HG03342 (cell line): Measurements from ENCODE around the gene PRRC2B.
A peak's percentile ranks its signal among the peaks of the same experiment; 100 is the strongest.
"Not testable (repeated sequence)": the region's sequence is repeated elsewhere in the genome, so short reads cannot be mapped to it uniquely, and the experiment has no call there.

Source experiments
- ATAC-seq: cut with Tn5 transposase; IDR thresholded peaks from one replicate; pipeline ENCODE4 v1.9.1; 2021; ENCODE audit warnings: mild to moderate bottlenecking, moderate library complexity; ENCODE audit not compliant: unreplicated experiment

The PRRC2B gene

DNA sequence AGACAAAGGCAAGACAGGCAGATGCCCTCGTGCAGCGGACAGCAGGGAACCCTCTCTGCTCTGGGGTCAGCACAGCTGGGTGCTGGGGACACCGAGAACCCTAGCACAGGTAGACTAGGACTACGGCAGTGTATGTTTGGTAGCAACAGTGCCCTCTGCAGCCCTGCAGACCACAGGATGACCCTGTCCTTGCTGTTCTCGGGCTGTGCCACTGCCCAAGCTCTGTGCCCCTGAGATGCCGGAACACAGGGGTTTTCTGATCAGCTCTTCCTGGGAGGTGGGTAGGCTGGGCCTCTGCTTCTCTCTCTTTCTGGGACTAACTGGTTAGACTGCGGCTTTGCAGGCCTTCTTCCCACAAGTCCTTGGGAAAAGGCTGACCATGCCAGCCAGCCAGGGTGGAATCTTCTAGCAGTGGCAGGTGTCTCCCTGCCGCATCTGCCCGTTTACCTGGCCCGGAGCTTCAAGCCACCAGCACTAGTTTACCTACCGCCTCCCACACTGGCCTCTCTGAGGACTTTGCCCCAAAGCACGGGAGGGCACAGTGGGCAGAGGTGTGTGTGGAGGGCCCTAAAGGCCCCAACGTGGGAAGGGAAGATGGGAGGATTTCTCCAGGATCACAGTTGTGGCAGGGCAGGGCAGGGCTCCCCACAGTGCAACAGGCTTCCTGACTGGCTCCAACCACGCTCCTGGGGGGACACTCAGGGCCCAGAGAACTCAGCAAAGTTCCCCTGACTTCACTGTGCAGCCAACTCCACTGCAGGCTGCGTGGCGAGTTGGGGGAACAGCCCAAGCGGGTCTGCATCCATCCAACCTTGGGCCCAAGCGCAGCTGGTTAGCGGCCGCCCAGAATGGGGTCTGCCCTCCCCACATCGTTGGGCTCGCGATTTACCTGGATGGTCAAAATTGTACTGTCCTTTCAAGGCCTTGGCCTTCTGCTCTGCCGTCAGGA lies 136.0 kb downstream of the PRRC2B start:
- no peak for ATAC-seq

DNA sequence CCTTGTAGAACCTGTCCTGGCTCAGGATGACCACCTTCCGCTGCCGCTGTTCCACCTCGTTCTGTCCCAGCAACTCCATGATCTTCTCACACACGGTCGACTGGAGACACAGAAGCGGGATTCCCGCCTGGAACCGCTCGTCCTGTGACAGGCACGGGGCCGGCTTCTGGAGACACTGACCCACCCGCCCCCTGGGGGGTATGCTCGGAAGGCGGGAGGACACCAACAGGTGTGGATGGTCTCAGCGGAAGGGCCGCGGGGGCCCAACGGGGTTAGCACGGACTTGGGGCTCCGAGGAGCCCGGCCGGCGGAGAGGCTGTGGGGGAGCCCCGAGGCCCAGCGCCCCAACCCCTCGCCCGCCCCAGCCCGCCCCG lies 136.6 kb downstream of the PRRC2B start:
- peak; percentile 28 for ATAC-seq

DNA sequence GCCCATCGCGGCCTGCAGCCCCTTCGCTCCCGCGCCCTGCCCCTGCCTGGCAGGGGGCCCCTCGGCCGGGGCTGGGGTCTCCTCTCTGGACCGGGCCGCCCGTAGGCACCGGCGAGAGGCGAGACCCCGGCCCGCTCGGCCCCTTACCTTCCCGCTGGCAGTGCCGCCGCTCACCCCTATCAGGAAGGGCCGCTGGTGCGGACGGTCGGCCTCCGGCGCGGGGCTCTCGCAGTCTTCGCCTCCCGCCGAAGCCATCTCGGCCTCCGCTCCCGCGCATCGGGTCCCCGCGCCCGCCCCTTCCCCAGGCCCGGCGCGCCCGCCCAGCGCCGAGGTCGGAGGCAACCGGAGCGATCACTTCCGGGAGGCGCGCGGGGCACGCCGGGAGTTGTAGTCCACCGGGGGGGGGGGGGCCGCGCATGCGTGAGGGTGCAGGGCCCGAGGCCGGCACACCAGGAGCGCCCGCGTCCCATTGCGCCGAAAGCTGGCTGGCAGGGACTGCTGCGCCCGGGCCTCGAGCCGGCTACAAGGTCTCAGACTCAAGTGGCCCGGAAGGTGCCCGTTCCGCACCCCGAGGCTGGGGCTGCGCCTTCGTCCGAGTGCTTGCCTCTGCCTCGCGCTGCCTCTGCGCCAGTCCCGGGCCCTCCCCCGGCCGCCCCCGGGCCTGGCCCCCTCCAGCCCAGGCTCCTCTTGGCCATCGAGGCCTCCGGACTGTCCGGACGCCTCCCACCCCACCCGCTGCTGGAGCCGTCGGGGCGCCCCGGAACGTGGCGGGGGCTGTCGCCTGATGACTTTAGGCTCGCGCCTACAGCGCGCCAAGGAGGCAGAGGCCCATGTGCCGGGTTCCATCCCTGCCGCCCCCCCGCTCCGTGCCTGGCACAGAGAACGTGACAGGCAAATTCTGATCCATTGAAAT lies 137.3 kb downstream of the PRRC2B start, which contains the start of gene UCK1:
UCK1 (minus strand) TSS at position 344 of the 913 bp plus-strand sequence; CDS start at position 255, 89 bp downstream.
- ATAC-seq, result peak; percentile 79

DNA sequence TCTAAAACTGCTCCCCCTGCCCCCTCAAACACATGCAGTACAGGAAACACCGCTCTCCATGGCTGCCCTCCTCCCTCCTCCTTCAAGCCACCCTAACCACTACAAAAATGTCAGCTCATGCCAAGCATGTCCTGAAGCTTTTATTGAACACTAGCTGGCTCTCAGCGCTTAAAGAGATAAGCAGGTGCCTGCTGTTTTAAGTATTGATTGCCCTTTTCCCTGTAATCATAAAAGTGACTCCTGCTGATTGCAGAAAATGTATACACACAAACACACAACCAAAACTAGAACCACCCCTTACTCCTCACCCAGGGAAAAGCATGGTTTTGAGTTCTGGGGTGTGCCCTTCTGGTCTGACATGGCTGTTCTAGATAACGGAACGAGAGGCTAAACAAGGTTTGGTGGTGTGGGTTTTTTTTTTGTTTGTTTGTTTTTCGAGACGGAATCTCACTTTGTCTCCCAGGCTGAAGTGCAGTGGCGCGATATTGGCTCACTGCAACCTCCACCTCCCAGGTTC lies 140.9 kb downstream of the PRRC2B start:
- no peak for ATAC-seq

DNA sequence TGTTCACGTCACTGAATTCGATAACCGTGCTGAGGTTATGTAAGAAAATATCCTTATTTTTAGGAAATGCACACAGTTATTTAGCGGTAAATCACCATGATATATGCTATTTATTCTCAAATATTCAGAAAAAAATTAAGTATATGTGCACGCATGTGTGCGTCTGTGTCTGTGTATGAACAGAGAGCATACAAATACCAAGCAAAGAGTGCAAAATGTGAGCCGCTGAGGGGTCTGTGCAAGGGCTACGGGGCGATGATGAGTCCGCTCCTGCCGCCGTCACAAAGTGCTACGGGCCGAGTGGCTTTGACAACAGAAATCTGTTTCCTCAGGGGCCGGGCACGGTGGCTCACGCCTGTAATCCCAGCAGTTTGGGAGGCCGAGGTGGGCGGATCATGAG lies 144.1 kb downstream of the PRRC2B start:
- ATAC-seq, result no peak

DNA sequence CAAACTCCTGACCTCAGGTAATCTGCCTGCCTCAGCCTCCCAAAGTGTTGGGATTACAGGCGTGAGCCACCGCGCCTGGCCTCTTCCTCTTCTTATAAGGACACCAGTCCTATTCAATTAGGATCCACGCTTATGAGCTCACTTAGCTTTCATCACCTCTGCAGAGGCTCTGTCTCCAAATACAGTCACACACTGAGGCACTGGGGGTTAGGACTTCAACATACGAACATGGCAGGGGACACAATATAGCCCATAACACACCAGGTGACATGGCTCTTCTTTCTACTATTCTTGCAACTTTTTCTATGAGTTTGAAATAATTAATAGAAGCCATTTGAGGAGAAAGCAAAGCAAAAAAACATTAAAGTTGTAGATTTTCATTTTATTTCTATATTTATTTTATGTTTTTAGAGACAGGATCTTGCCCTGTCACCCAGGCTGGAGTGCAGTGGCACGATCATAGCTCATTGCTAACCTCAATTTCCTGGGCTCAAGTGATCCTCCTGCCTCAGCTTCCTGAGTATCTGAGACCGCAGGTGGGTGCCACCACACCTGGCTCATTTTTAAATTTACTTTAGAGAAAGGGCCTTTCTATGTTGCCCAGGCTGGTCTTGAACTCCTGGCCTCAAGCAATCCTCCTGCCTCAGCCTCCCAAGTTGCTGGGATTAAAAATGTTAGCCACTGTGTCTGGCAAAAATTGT lies 145.5 kb downstream of the PRRC2B start:
- ATAC-seq, result no peak

DNA sequence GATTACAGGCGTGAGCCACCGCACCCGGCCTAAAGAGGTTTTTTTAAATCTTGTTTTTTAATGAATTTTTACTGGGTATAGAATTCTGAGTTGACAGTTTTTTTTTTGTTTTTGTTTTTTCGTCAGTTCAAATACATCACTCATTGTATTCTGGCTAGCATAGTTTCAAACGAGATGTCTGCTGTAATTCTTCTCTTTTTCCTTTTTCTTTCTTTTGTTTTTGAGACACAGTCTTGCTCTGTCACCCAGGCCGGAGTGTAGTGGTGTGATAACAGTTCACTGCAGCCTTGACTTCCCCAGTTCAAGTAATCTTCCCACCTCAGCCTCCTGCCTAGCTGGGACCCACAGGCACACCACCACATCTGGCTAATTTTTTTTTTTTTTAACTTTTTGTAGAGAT lies 149.3 kb downstream of the PRRC2B start:
- ATAC-seq, result no peak

DNA sequence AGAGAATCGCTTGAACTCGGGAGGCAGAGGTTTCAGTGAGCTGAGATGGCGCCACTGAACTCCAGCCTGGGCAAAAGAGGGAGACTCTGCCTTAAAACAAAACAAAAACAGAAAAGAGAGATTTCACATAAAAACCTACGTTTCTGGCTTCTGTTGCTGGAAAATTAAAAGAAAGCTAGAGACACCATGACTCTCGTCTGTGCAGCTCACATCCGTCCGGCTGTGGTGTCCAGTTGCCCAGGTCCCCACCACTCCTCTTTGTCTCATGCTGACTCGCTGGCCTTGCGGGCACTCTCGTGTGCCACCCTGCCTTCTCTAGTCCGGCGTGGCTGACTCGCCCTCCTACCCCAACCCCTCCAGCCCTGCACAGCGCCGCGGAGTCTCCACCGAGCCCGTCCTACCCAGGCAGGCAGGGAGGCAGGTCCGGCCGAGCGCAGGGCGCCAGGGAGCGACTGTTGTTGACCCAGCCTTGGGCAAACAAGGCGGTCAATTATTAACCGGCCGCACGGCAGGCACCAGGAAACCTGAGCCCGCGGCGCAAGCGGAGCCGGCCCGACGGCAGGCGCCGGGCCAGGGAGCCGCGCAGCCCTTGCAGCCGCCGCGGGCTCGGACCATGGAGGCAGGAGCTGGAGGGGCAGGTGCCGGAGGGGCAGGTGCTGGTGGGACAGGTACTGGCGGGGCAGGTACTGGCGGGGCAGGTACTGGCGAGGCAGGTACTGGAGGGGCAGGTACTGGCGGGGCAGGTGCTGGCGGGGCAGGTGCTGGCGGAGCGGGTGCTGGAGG lies 151.3 kb downstream of the PRRC2B start, which contains the start of gene PRRT1B:
PRRT1B (plus strand) TSS at position 521 of the 783 bp plus-strand sequence; CDS start at position 614, 93 bp downstream.
- no peak for ATAC-seq

DNA sequence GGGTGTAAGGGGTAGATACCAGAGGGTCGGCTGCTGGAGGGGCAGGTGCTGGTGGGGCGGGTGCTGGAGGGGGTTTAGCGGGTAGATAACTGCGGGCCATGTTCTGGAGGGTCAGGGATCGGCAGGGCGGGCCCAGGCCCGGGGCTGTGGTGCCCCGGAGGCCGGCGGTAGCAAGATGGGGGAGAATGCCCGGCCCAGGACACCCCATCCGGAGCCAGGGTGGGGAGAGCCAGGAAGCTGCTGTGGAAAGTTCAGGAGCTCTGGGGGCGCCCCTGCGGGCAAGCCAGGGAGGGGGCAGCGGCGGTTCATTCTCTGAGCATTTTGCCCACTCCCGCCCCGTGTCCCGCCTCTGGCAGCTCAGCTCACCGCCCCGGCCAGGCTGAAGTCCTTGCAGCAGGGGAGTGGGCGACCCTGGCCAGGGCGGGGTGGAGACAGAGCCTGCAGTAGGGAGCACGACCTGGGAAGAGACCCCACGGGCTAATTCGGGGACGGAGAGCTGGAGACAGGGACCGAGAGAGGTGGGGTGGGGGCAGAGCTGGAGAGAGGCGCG lies 152.0 kb downstream of the PRRC2B start:
- ATAC-seq, result no peak

DNA sequence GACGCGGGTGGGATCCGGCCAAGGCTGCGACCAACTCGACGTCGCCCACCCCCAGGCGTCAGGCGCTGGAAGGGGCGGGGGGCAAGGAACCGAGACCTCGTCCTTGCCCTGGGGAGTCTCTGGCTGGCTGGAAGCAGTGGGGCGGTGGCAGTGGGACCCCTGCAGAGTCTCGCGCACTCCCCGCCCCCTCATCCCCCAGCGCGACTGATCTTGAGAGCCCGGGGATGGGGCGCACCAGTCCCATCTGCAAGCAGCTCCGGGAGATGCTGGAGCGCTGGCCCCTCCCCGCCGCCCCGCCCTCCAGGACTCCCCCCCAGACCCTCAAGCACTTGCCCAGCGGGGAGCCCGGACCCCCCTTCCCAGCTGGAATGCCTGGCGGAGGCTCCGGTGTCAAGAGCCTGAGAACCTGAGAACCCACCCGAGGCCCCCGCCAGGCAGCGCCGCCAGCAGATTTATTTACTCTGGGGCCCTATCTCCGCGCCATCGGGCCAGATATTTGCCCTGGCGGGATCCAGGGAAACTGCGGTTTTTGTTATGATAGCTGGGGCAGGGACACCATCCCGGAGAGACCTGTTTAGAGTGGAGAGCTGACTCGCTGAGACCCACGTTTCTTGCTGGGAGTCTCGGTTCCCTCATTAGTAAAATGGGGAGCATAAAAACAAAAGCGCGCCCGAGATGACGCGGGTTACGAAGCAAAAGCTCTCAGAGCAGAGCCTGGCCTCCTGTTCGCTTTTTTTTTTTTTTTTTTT lies 152.6 kb downstream of the PRRC2B start:
- ATAC-seq, result no peak

DNA sequence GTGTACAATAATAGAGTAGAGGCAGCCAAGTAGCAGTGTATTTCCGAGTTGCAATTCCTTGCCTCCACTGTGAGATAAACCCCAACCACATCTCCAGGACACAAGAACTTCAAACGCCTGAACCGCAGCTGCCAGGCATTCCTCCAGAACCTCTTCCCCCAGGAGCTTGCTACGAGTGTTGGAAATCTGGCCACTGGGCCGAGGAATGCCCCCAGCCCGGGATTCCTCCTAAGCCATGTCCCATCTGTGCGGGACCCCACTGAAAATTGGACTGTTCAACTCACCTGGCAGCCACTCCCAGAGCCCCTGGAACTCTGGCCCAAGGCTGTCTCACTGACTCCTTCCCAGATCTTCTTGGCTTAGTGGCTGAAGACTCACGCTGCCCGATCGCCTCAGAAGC lies 155.3 kb downstream of the PRRC2B start:
- ATAC-seq, result not testable (repeated sequence)
